K562 (cell line): Measurements from ENCODE around the gene CDT1. TPM values are rescaled to one million over a fixed set of nuclear protein-coding genes. Genes with fewer than 3 reads are reported as not detected.
A peak's percentile ranks its signal among the peaks of the same experiment; 100 is the strongest.

ENCODE experiments used
- ATAC-seq: fragments of 200-7000 bp; cut with Tn5 transposase; 3 replicates; pipeline ENCODE4 v1.9.1; 2020; ENCODE audit warnings: moderate library complexity
- BruUV-seq: library from RNA; stranded (reverse); fragments of 400-500 nt; replicated peaks from 2 replicates; lab custom pipeline; 2021; lab: Mats Ljungman, UMichigan
- CTCF ChIA-PET: fragments of 300-600 bp; formaldehyde crosslinking; extraction: SDS; loops from one replicate; lab custom pipeline; 2021; ENCODE audit warnings: low intra/inter-chr PET ratio; lab: Yijun Ruan, JAX
- POLR2A ChIA-PET: fragments of 300-600, 350-650 bp; sonication (Branson Sonifier 250); formaldehyde crosslinking; extraction: SDS; loops from one replicate; lab custom pipeline; 2021; ENCODE audit warnings: antibody characterized with exemption, inconsistent platforms; lab: Yijun Ruan, JAX
- DNase-seq, 4 experiments: peaks; one replicate each; pipeline versions ENCODE4 v3.0.0 to v3.0.0-alpha.2; 2011 to 2018; ENCODE audit warnings: low spot score in 3 of 4, mixed read lengths in 3 of 4; ENCODE audit errors: extremely low read depth in 1 of 4
- FAIRE-seq: peaks from 2 replicates; lab custom pipeline; 2011; peaks lifted over from hg19 to GRCh38; lab: Jason Lieb, UNC
- H2AFZ ChIP-seq: 2 replicates; pipeline ENCODE4 v1.6.0; 2011; ENCODE audit warnings: low read depth, low read length, control low read depth, inconsistent platforms
- H3K27ac ChIP-seq: fragments of 200-600 bp; 3 replicates; pipeline ENCODE4 v1.8.0; 2011; ENCODE audit warnings: low read depth, mild to moderate bottlenecking, control low read depth, inconsistent platforms, low read length, moderate library complexity, mixed read lengths; ENCODE audit errors: extremely low read depth
- H3K27me3 ChIP-seq, 2 experiments: fragments of 300-600 bp in 1 of 2; 2 replicates in 1 of 2; 3 replicates in 1 of 2; pipeline versions ENCODE4 v1.6.0 to v1.8.0; 2011; ENCODE audit warnings: inconsistent platforms in 2 of 2, low read length in 2 of 2, mild to moderate bottlenecking in 1 of 2, mixed read lengths in 1 of 2, moderate library complexity in 1 of 2; ENCODE audit not compliant: control insufficient read depth in 2 of 2, insufficient read depth in 2 of 2
- H3K36me3 ChIP-seq: fragments of 300-600 bp; 3 replicates; pipeline ENCODE4 v1.8.0; 2011; ENCODE audit warnings: mild to moderate bottlenecking, low read length, inconsistent platforms; ENCODE audit not compliant: control insufficient read depth, insufficient read depth
- H3K4me1 ChIP-seq, 2 experiments: fragments of 200-600 bp in 1 of 2; replicated peaks in 1 of 2; 2 replicates in 1 of 2; 3 replicates in 1 of 2; pipeline versions ENCODE4 v1.5.1 to v1.8.0; 2011; ENCODE audit warnings: inconsistent platforms in 2 of 2, low read length in 2 of 2, mild to moderate bottlenecking in 1 of 2, mixed read lengths in 1 of 2, moderate library complexity in 1 of 2; ENCODE audit not compliant: control insufficient read depth in 2 of 2, insufficient read depth in 2 of 2
- H3K4me2 ChIP-seq: 2 replicates; pipeline ENCODE4 v1.6.1; 2011; ENCODE audit warnings: low read length, control low read depth, inconsistent platforms, mixed read lengths; ENCODE audit not compliant: insufficient read depth
- H3K4me3 ChIP-seq: fragments of 200-600 bp; sonication (generic), shearing (Covaris generic); 2 replicates; pipeline ENCODE4 v1.5.1; 2016; ENCODE audit warnings: control low read depth, inconsistent platforms
- H3K79me2 ChIP-seq: fragments of 200-600 bp; 3 replicates; pipeline ENCODE4 v1.8.0; 2011; ENCODE audit warnings: low read length, inconsistent platforms; ENCODE audit not compliant: control insufficient read depth, insufficient read depth
- H3K9ac ChIP-seq, 2 experiments: 2 replicates each; pipeline versions ENCODE4 v1.6.0 to v1.6.1; 2011; ENCODE audit warnings: low read depth in 2 of 2, low read length in 2 of 2, control low read depth in 1 of 2, inconsistent platforms in 1 of 2, mild to moderate bottlenecking in 1 of 2, mixed read lengths in 1 of 2; ENCODE audit not compliant: insufficient read depth in 1 of 2
- H3K9me1 ChIP-seq: one replicate; pipeline ENCODE4 v1.6.0; 2011; ENCODE audit warnings: inconsistent platforms, mild to moderate bottlenecking, low read length, moderate library complexity; ENCODE audit not compliant: control insufficient read depth, insufficient read depth
- H3K9me3 ChIP-seq: replicated peaks from 2 replicates; pipeline ENCODE4 v1.5.1; 2011; ENCODE audit warnings: low read depth, low read length, inconsistent platforms; ENCODE audit not compliant: control insufficient read depth, insufficient read depth
- H4K20me1 ChIP-seq: replicated peaks from 2 replicates; pipeline ENCODE4 v1.6.1; 2011; ENCODE audit warnings: low read length, inconsistent platforms, mixed read lengths; ENCODE audit not compliant: control insufficient read depth, insufficient read depth
- ATF3 ChIP-seq, 2 experiments: fragments of 450-650 bp in 1 of 2; sonication (generic) in 1 of 2; formaldehyde crosslinking in 1 of 2; IDR thresholded peaks in 1 of 2; conservative IDR thresholded peaks in 1 of 2; 2 replicates each; pipeline versions ENCODE4 v1.6.1 to v1.8.1; 2016 to 2023; ENCODE audit warnings: mild to moderate bottlenecking in 2 of 2, moderate library complexity in 2 of 2, inconsistent platforms in 1 of 2, missing genetic modification reagents in 1 of 2
- ATF7 ChIP-seq: fragments of 450-650 bp; IDR thresholded peaks from 2 replicates; pipeline ENCODE4 v1.7.1; 2014; ENCODE audit warnings: mild to moderate bottlenecking, moderate library complexity
- EGR1 ChIP-seq: fragments of 450-650 bp; conservative IDR thresholded peaks from 2 replicates; pipeline ENCODE4 v1.6.1; 2017; ENCODE audit warnings: mild to moderate bottlenecking
- FOSL1 ChIP-seq: fragments of 200-800 bp; sonication (Bioruptor generic); conservative IDR thresholded peaks from 2 replicates; pipeline ENCODE4 v1.6.1; 2016; ENCODE audit warnings: missing genetic modification characterization, missing compliant biosample characterization
- KDM1A ChIP-seq, 2 experiments: fragments of 450-650 bp; IDR thresholded peaks; 2 replicates each; pipeline ENCODE4 v1.6.1; 2016; ENCODE audit warnings: mild to moderate bottlenecking in 2 of 2
- LCOR ChIP-seq: sonication (generic); formaldehyde crosslinking; IDR thresholded peaks from 2 replicates; pipeline ENCODE4 v1.8.0; 2022; ENCODE audit warnings: mild to moderate bottlenecking, missing genetic modification reagents
- MCM3 ChIP-seq: fragments of 450-650 bp; IDR thresholded peaks from 2 replicates; pipeline ENCODE4 v1.6.1; 2016
- NFIX ChIP-seq: fragments of 250-450 bp; sonication (Bioruptor Pico); IDR thresholded peaks from 2 replicates; pipeline ENCODE4 v1.4.0; 2020; ENCODE audit warnings: low read depth, mild to moderate bottlenecking, moderate library complexity
- PHF20 ChIP-seq: fragments of 450-650 bp; IDR thresholded peaks from 2 replicates; pipeline ENCODE4 v1.6.1; 2018; ENCODE audit not compliant: partially characterized antibody
- RBM15 ChIP-seq: fragments of 200-400 bp; formaldehyde crosslinking; IDR thresholded peaks from 2 replicates; pipeline ENCODE4 v1.6.1; 2018; ENCODE audit warnings: mild to moderate bottlenecking, low read length, moderate library complexity; ENCODE audit not compliant: insufficient read depth
- STAT6 ChIP-seq: sonication (generic); formaldehyde crosslinking; IDR thresholded peaks from 2 replicates; pipeline ENCODE4 v1.8.1; 2023; ENCODE audit warnings: mild to moderate bottlenecking, missing genetic modification reagents
- TEAD4 ChIP-seq, 2 experiments: sonication (generic) in 1 of 2; formaldehyde crosslinking in 1 of 2; IDR thresholded peaks; 2 replicates each; pipeline versions ENCODE4 v1.6.1 to v1.8.0; 2012 to 2022; ENCODE audit warnings: borderline replicate concordance in 1 of 2, inconsistent platforms in 1 of 2, low read length in 1 of 2, mild to moderate bottlenecking in 1 of 2, missing genetic modification reagents in 1 of 2
- ZNF384 ChIP-seq: IDR thresholded peaks from 2 replicates; pipeline ENCODE4 v1.6.1; 2012; ENCODE audit warnings: low read depth, low read length, improper control_type of control experiment
- WGBS: fragments of 100-300 bp; shearing (Covaris generic); methylation state at CpG from one replicate; pipeline ENCODE4 v1.1.6; 2016; ENCODE audit warnings: low coverage, mixed read lengths; ENCODE audit not compliant: insufficient coverage; ENCODE audit errors: missing lambda C conversion rate; 5-methylcytosine and 5-hydroxymethylcytosine counted together
- in situ Hi-C: fragments of 300-500 bp; cut with MboI; formaldehyde crosslinking; loops from 4 replicates; pipeline ENCODE4 v1.15.0; 2018; ENCODE audit warnings: inconsistent platforms, mixed read lengths
- intact Hi-C: fragments of 100-400 bp; cut with micrococcal nuclease; formaldehyde crosslinking; loops from 2 replicates; pipeline ENCODE4 v1.14.2; 2022
- polyA plus RNA-seq, 8 experiments: library from polyadenylated mRNA; depleted of rRNA in 4 of 8; stranded (reverse) in 5 of 8; unstranded in 3 of 8; fragments of >200 nt; fragmentation: Nextera tagmentation in 2 of 8; fragmentation: Illumina TruSeq in 1 of 8; extraction: Ambion mirVana in 2 of 8; extraction: Trizol in 1 of 8; gene quantifications; 2 replicates each; pipeline versions ENCODE4 v1.2.1 to v1.2.3, GENCODE V29; 2011 to 2014; ENCODE audit warnings: inconsistent platforms in 1 of 8, missing spikeins in 1 of 8
- total RNA-seq, 7 experiments: library from RNA; depleted of rRNA in 6 of 7; stranded (reverse); fragments of >200 nt in 6 of 7; fragmentation: Illumina TruSeq in 2 of 7; extraction: Trizol in 2 of 7; gene quantifications; 2 replicates each; pipeline versions ENCODE4 v1.2.1 to v1.2.3, GENCODE V29; 2011 to 2021; ENCODE audit warnings: low replicate concordance in 1 of 7

The CDT1 gene
- total and polyA plus RNA-seq, 9 of the 15 experiments (the other 6 are each of a cell fraction or from before 2014, with no cell fraction given): 0.92 to 178 (median 14.2) TPM

GRCh38 chr16:88846088-88846487 lies 42.5 kb downstream of the CDT1 start:
- intact Hi-C loops: no loop called here

More at GRCh38 chr16:88846088-88846487, 42.5 kb downstream of the CDT1 start:
- no peaks in the 10 kb centered on the region for H3K79me2 ChIP-seq
- no peaks in the 10 kb centered on the region for H3K9me1 ChIP-seq
- peak; percentile 45 for ATAC-seq
- H3K9me3 ChIP-seq: no peaks in the 10 kb centered on the region
- WGBS: 57% methylated on average over 8 of the region's 9 CpGs
- no TSS peak for BruUV-seq
- TF ChIP-seq KDM1A (IDR thresholded peaks at IDR 0.05) (peak; percentile 52 to 80; a peak in 3 of 4 replicates), TEAD4 (IDR thresholded peaks at IDR 0.05; ENCODE audit: low read length) (no peak), TEAD4 (CRISPR knock-in tag; IDR thresholded peaks at IDR 0.05; ENCODE audit: borderline replicate concordance) (no peak), NFIX (CRISPR knock-in tag) (no peak), MCM3 (no peak), ZNF384 (no peak), STAT6 (no peak), ATF3 (IDR thresholded peaks at IDR 0.05) (peak; percentile 74), ATF3 (CRISPR knock-in tag; conservative IDR thresholded peaks at IDR 0.05) (no peak), LCOR (CRISPR knock-in tag) (no peak), FOSL1 (tag) (peak; percentile 23; the same call in 1 of the 2 replicates), ATF7 (peak; percentile 28; the same call in 1 of the 2 replicates), PHF20 (no peak), EGR1 (peak; percentile 81), RBM15 (no peak)
- H3K4me2 ChIP-seq: no peak overlapping the region
- H3K4me1 ChIP-seq: peaks cover 0 to 43% of the 10 kb centered on the region in 2 experiments; a peak in 2 of 5 replicates
- no peak overlapping the region for H2AFZ ChIP-seq
- H3K4me3 ChIP-seq: no peak overlapping the region
- CTCF ChIA-PET: no interaction called here
- no peak overlapping the region for H3K27ac ChIP-seq
- in situ Hi-C loops: no loop called here
- no peaks in the 10 kb centered on the region for H4K20me1 ChIP-seq
- H3K27me3 ChIP-seq: no peaks in the 10 kb centered on the region
- H3K9ac ChIP-seq: no peak overlapping the region
- no peaks in the 10 kb centered on the region for H3K36me3 ChIP-seq
- FAIRE-seq: no peak
- POLR2A ChIA-PET: interaction anchor here (0.5 kb wide), 1 partner anchor 20 kb away, joined by 3 read pairs; the partner anchor contains the start of gene PABPN1L
- peak; percentile 30 to 55 (median 41) for DNase-seq
